Stimulated activated naive CD4-positive, alpha-beta T cell (primary cell): ENCODE measurements around the gene AFDN.

Experiments used
- DNase-seq, 6 experiments: peaks; one replicate each; lab custom pipeline; 2025; lab: John Stamatoyannopoulos, UW

Gene AFDN

DNA sequence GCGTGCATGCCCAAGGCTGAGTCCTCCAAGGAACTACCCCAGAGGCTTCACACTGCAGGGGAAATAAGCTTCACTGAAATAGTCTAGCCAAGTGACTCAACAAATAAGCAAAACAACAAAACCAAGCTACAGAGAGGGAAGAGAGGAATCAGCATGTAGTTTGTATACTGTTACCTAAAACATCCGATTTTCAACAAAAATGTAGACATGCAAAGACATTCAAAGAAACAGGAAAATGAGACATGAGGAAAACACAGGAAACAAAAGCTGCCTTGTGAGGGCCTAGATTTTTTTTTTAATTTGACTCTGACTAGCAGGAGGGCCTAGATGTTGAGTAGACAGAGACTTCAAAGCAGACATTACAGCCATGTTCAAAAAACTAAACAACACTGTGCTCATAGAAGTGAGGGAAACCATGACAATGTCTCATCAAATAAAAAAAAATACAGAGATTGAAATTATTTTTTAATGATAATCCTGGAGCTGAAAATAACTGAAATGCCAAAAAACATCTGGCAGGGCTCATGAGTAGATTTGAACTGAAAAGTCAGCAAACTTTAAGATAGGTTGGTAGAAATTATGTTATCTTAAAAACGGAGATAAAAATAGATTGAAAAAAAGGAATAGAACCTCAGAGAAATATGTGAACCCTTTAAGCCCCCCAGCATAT, 154.3 kb downstream of the AFDN start:
- no peak for DNase-seq

DNA sequence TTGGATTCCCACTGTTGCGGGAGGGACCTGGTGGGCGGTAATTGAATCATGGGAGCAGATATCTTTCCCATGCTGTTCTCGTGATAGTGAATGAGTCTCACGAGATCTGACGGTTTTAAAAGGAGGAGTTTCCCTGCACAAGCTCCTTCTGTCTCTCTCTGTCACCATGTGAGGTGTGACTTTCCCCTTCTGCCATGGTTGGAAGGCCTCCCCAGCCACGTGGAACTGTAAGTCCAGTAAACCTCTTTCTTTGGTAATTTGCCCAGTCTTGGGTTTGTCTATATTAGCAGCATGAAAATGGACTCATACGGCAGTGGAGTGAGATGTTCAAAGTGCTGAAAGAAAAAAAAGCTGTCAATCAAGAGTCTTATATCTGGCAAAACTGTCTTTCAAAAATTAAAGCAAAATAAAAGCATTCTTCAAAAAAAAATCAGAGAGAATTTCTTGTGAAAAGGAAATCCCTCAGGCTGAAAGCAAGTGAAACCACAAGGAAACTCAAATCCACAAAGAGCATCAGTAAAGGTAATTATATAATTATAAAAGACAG, 155.3 kb downstream of the AFDN start:
- DNase-seq: no peak

- no peak for DNase-seq
Observed at GRCh38 chr6:167984144-167984719, 157.5 kb downstream of the AFDN start.

- no peak for DNase-seq
Observed at GRCh38 chr6:167984876-167985604, 158.3 kb downstream of the AFDN start.

DNA sequence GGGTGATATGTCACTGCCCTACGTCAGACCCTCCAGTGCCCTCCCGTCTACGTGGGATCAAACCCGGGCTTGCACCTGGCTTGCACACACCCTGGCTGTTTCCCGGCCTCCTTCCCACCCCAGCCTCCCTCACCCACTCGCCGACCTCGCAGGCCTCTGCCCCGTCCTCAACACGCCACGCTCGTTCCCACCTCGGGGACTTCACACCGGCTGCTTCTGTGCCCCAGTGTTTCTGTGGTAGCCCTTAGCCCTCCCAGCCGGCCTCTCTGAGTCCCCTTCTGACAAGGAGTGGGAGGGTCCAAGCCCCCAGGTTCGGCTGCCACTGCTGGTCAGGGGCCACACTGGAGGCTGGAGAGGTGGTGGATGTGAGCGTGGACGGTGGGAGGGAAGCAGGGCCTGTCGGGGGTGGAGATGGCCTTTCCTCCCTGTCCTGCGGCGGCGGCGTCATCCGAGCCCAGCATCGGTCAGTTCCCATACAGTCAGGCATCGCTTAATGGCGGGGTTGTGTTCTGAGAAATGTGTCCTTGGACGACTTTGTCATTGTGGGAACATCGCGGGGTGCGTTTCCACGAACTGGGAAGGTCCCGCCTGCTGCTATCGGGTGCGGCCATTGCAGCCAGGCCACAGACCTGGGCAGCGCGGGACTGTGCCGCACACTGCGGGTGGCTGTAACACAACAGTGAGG, 159.3 kb downstream of the AFDN start:
- no peak for DNase-seq

GRCh38 chr6:167987396-167988153, 160.9 kb downstream of the AFDN start:
- DNase-seq: no peak

- DNase-seq: no peak
Observed at GRCh38 chr6:167988154-167988495, 161.4 kb downstream of the AFDN start.

DNA sequence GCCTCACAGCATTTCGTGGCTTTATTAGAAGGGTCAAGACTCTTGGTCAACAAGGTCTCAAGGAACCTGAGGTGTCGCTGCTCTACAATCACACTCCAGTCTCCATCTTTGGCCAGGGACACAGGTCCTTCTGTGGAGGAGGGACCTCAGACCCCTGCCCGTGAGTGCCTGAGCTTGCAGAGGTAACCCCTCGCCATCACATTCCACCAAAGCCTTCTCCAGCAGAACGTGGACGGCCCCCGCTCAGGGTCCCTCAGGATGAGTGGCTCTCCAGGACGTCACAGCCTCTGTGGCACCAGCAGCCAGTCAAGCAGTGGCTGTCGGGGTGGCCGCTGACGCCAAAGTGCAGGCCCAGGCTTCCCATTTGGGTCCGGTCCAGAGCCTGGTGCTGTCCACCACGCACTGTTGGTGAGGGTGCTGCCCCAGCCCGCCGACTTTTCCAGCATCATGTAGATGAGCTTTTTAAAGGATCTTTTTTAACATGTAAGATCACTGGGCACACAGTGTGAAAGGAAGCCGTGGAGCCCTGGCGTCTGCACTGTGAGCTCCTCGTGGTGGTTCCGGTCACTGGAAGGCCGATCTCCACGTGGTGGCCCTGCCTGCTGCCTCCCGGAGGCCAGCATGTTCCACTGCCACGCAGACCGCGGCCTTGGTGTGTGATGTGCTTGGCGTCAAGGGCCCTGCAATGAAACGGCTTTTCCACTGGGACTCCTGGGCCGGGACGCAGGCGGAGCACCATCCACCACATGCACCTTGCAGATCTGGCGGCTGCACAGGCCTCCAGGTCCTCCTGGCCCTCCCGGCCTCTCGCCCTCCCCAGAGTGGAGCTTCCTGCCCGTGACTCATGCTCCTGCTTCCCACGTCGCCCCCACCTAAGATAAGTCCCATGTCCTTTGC, 162.5 kb downstream of the AFDN start:
- DNase-seq: no peak

GRCh38 chr6:167990016-167990945, 163.6 kb downstream of the AFDN start:
- no peak for DNase-seq

GRCh38 chr6:167993169-167993568, 166.5 kb downstream of the AFDN start:
- no peak for DNase-seq

GRCh38 chr6:167993831-167994230, 167.1 kb downstream of the AFDN start:
- no peak for DNase-seq

DNA sequence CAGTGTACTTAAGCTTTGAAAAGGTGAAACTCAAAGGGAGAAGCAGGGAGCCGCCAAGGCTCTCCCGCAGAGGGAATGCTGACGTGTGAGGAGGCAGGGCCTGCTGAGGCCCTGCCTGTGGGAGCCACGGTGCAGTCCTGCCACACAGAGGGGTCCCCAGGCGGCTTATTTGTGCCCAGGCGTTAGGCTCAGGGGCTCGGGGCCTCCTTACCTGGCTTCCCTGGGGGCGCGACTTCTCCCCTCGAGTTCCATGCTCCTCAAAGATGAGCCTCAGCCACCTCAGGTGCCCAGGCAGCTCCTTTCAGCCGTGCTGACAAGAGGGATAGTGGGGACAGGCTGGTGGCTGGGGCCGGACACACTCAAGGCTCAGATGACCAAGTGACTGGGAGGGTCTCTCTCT, 168.6 kb downstream of the AFDN start:
- DNase-seq: no peak

DNA sequence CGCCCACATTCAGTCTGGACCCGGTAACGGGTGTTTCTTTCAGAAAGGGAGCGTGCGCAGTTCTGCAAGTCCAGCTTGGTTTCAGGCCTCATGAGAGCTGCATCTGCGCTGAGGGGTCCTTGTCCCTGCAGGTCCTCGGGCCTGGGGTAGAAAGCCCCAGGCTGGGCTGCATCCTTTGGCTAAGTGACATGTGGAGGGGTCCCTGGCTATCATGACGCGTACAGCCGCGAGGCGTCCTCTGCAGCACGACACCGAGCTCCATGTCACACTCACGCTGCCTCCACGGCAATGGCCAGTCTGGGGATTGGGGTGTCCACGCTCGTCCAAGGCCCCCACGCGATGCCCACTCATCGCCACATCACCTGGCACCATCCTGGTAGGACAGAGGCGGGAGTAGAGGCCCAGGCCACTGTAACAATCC, 169.0 kb downstream of the AFDN start:
- DNase-seq: no peak

GRCh38 chr6:167996424-167997199, 169.9 kb downstream of the AFDN start:
- no peak for DNase-seq

DNA sequence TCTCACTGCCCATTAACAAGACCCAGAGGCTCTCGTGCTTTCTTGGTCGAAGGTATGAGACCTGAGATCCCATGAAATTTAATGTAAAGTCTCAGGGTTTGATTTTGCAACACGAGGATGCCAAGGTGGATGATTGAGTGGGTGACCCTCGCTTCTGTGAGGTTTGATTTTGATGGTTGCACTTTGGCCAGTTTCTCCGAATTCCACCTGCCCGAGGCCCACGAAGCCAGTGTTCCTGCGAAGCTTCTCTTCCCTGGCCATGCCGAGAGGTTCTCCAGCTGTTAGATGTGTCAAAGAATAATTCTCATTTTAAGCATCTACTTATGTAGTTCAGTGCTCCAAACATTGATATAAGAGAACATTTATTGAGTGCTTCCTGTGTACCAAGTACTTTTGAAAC, 170.9 kb downstream of the AFDN start, which contains the start of gene KIF25:
TSS of gene KIF25 (plus strand) at position 30 of the 400 bp plus-strand sequence. CDS start 31,915 bp downstream, outside the sequence.
- no peak for DNase-seq

- DNase-seq: no peak
Observed at GRCh38 chr6:167998215-167998614, 171.5 kb downstream of the AFDN start.

GRCh38 chr6:168000198-168001028, 173.7 kb downstream of the AFDN start:
- no peak for DNase-seq

- no peak for DNase-seq
Observed at GRCh38 chr6:168001029-168001332, 174.3 kb downstream of the AFDN start.
